ENCODE data around the gene CHCHD6.

CHCHD6 gene

DNA sequence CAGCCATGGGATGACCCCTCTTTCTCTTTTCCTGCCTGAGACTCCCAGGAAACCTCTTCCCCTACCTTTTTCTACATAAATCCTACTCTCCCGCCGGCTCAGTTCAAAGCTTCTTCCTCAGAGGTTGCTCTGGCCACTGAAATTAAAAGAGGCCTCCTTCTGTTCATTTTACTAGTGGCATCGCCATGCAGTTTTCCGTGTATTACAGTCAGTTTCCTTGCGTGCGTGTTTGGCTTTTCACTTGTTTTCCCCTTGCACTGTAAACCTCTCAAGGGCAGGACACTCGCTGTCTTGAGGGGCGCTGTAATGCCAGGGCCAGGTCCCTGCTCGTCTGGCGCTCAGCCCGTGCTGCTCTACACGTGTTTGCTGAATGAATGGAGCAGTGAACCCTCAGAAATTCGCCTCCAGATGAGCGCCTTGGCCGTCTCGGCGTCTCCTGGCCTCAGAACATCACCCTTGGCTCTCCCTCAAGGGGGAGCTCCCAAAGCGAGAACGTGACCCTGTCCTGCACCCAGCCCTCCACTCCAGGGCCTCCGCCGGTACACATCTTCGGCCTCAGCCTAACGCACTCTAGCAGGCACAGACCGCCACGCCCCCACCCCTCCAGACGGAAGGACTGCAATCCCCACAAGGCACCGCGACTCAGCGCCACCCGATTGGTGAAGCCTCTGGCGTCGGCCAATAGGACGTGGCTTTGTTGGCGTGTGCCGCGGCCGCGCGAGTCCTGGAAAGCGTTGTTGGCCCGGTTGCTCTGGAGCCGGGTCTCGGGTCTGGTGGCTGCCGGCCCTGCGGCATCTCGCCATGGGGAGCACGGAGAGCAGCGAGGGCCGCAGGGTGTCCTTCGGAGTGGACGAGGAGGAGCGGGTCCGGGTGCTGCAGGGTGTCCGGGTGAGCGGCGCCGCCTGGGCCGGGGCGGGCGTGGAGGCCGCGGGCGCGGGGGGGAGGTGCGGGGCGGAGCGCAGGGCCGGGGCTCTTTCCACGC lies at the start of gene CHCHD6:
CHCHD6 (plus strand) TSS at position 729 of the 982 bp plus-strand sequence; CDS start at position 802, 73 bp downstream.
- DNase-seq: peak; percentile 69 to 96 (median 91)

GRCh38 chr3:126654571-126655383 lies 49.3 kb upstream of the CHCHD6 start, which contains the start of gene TXNRD3:
Gene TXNRD3, minus strand, starts transcription at chr3:126655124.
- peak in 56 of 58 donors; percentile 19 to 83 (median 60) for DNase-seq

DNA sequence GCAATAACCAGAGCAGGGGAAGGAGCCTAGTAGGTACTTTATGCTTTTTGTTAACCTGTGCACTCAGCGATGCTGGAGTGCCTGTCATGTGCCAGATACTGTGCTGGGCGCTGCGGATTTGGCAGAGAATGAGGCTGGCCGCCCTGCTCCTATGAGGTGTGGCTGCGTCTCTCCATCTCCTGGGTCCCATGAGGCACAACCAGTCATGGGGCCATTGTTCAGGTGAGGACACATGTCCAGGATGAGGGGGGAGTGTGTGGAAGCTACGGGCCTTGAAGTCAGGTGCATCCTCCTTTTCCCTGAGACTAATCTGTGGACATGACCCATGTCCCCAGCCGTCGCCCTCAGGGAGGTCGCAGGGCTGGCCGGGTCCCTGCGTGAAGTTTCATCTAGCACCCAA lies 48.2 kb upstream of the CHCHD6 start:
- DNase-seq: no peak

DNA sequence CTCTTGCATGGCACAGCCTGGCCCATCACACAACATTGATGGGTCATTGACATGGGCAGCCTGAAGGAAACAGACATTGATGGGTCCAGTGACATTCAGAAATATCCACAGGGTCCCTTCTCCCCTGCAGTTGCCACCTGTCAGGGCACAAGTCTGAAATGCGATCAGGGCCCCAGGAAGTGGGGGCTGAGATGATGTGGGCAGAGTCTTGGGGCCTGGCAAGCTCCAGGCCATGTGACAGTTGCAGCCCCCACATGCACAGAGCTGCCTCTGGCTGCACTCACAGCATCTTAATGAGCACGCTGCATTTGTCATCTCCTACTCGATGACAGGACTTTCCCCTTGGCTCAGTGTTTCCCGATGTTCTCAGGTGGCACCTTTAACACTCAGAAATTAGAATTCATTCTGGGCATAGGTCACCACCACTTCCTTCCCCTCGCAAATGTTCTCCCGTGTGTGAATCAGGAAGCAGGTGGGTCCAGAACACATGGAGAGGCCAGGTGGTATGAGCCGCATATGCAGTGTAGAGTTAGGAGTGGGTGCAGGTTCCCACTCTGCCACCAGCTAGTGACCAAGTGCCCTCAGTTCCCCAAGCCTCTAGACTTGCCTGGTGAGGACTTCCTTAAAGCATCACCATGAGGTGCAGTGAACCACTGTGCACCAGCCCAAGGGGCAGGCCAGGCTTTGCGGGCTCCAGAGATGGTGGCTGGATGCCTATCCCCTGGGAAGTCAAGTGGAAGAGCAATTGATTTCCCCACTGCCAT lies 47.5 kb upstream of the CHCHD6 start:
- DNase-seq: no peak

- DNase-seq: no peak
These were observed 46.1 kb upstream of the CHCHD6 start for GRCh38 chr3:126657901-126658300.

GRCh38 chr3:126658584-126658983 lies 45.5 kb upstream of the CHCHD6 start:
- DNase-seq: no peak

DNA sequence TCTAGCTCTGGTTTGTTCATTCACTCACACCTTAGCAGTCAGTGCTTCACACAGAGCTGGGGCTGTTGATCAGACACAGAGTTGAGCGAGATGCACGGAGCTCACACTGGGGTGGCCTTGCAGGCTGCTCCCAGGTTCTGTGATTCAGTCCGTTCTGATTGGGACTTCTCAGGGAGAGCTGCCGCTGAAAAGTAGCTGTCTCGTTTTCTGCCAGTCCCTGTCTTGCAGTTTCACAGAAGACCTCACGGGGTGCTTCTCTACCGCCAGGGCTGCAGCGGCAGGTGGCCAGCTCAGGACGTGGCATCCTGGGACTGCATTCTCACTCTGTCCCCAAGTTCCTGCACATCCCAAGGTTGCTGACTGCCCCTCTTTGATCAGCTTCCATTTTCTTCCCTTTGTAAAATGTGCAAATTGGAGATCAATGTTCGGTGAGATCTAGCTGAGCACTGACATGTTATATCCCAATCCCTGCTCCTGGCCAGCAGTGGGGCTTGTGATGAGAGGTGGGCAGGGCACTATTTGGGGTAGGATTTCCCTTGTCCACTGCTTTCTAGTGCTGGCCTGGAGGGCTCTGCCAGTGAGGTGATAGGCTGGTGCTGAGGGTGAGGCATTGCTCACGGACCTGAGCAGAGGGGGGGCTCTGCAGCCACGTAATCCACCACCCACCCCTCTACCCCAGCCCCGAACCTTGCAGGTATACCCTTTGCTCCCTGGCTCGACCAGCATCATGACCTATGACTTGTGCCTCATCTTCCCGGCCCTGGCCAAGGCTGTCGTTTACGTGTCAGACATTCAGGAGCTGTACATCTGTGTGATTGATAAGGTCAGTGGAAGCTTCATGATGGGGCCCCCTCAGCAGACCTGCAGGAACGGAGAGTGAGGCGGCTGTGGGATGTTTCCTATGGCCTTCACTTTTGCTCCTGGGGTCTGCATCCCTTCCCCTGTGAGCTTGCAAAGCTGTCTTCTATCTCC lies 43.8 kb upstream of the CHCHD6 start:
- DNase-seq: no peak

DNA sequence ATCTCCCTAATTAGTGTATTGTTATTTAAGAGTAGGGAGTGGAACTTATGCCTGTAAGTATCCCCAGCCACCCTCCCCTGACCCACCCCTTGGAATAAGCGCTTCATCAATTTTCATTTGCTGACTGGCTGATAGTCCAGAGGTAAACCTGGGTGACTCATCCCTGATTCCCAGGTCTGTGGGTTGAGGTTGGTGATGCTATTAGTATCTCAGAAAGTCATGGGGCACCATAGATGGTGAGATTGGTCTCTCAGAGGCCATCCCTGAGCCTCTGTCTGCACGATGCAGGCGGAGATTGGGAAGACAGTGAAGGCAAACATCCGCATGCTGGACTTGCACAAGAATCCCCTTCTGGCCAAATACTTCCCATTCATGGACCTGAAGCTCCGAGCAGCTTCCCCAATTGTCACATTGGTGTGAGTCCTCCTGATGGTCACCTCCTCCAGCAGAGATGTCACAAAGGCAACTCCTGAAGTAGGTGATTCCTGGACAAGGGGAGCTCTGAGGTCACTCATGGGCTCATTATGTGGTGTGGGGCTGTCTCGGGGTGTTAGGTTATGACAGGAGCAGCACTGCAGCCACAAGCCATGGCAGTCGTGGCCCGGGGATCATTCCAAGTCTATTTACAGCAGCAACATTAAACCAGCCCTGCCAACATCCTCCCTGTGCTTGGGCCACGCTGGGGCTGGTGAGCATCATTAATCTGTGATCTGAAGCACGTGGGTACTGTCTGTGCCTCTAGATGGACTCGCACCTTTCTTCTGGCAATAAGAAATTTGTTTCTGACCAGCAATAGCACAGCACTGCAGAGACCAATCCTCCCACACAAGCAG lies 42.3 kb upstream of the CHCHD6 start:
- DNase-seq: no peak

DNA sequence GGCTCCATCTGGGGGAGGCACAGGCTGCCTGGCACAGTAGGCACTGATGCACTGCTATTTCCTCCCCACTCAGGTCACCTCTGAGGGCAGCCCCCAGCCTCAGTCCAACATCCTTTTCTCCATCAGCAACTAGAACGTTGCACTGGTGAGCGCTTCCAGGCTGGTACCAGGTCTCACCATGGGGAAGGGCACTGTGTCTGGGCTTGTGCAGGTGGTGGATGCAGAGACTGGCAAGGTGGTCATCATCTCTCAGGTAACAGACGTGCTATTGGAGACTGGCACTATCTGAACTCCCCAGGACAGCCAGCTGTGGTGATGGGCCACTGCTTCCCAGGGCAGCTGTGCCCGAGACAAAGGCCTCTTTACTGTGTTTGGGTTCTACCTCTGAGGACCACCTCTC lies 40.8 kb upstream of the CHCHD6 start:
- DNase-seq: no peak

- no peak for DNase-seq
These were observed 40.3 kb upstream of the CHCHD6 start for GRCh38 chr3:126663750-126664149.

DNA sequence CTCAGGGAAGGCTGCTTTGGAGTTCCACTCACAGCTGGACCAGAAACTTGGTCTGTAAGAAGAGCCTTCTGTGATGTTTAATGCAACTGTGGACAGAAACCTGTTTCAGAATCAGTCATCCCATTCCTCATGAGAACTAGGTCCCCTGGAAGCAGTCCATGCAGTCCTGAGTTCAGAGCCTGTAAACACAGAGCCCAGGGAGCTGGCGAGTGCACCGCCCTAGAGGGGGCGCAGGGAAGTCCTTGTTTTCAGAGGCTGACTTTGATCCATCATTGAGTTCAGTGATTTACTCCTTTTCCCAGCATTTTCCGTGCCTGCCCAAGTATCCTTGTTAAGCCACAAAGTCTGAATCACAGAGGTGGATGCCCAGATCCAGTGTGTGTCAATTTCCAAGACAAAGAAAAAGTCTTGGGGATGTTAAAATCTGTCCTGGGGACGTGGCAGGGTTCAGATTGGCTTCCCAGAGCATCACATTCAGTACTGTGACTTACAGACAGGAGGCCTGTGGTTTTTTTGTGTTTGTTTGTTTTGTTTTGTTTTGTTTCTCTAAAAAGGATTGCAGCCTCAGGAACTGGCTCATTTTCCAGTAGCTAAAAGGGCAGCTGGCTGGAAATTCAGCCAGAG lies 39.3 kb upstream of the CHCHD6 start:
- peak in 1 of 58 donors; percentile 10 for DNase-seq

DNA sequence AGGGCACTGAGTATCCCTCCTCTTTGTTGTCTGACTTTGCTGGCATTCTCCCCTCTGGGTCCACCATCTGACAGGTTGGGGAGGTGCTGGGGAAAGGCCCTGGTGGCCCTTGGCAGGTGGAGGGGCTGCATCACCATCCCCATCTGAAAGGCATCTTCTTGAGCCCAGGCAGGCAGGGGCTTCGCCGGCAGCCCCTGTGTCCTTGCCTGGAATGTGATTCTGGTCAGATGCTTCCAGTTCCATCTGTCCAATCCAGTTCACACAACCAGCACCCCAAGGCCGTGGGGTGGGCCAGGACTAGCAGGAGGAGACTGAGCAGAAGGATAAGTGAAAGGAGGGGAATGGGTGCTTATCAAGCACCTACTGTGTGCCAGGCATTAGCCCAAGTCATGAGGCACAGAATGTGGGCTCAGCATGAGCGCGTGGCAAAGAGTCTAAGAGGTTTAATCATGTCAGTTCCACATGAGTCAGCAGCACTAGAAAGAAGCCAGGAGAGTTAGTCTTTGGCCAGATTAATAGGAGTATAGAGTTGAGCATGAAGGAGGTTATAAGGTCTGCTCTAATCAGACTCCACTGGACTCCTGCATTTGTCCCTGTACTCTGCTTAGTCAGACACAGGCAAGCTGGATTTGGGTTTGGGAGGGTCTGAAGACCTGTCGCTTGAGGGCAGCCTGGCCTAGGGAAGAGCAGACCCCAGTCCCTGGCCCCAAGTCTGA lies 38.7 kb upstream of the CHCHD6 start:
- DNase-seq: peak in 1 of 58 donors; percentile 11

DNA sequence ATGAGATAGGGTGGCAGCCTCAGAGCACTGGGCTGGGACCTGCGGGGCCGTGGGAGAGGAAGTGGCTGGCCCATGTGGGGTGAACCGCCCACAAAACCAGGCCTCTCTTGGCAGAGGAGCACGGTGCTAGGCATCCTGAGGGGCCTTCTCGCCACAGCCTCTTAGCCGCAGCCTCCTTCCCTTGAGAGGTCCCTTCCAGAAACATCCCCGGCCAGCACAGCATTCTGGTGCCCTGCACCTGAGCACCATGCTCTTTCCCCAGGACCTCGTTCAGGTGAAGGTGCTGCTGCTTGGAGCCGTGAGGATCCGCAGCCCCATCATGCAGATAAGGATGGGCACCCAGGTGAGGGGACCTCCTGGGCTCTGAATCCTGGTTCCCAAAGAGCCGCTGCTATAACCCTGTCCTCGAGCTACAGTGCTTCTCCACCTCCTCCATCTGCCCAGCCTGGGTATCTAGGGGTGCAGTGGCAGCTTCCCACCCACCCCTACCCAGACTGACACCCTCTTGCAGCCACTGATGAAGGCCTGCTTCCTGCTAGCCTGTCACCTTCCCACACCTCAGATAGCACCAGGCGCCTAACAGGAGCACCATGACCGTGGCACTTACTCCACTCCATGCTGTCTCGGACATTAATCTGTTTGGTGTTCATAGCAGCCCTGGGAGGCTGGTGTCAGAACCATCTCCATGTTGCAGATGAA lies 37.9 kb upstream of the CHCHD6 start:
- no peak for DNase-seq

DNA sequence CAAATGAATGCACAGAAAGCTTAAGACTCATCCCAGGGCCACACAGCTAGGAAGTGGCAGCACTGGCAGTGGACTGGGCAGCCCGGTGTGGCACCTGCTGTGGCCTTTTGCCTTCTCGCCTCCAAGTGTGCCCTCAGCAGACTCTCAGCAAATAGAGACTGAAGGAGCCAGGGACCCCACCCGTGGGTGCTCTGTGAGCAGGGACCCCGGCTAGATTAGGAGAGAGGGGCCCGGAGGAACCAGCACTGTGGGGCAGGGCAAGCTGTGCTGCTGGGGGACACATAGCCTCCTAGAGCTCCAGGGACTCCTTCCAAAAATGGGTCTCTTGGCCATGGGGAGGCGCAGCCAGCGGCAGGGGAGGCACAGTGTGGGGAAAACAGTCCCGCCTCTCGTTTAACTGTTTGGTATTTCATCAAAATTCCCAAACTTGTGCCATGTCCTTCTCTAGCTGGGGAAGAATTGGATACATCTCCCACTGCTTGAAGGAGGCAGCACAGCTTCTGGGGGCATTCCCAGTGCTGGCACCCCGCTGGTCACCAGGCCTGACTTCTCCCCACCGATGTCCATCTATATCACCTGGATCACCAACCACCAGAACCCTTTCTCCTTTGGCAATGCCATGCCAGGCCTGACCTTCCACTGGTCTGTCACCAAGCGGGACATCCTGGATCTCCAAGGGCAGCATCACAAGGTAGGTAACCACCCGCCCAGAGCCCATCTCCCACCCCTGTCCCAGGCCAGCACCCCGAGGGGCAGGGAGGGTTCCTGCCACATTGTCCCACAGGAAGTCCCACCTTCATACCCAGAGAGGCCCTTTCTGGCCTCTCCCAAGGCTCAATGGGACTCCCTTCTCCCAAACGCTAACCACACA lies 37.1 kb upstream of the CHCHD6 start:
- no peak for DNase-seq

DNA sequence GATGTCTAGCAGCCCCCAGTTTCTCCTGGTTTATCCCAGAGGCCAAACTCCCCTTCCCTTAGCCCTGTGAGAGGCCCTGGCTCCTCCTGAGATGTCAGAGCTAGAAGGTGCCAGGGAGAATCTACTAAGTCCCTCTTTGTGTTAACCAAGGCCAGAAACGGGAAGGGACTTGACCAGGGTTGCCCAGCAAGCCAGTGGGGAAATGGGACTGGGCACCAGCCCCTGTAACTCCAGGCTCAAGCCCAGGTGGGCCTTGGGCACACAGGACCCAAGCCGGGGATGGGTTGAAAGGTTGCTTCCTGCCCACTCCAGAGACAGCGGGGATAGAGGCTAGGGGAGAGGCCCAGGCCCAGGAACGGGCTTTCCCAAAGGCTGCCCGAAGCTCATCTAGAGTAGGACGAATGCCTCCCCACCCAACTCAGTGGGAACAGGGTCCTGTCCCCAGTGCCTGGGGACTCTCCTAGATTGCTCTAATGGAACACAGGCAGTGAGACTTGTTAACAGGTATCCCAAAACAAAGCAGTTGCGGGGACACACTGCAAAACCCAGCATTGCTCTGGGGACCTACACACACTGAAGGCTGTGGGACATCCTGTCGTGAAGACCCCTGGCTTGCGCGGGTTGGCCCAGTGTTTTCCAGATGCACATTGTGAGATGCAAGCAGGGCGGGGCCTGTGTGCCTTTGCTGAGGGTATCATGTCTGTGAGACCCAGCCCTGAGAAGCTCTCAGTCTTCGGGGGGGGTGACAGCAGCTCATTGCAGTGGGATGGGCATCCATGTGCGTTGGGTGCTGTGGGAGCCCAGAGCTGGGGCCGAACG lies 36.2 kb upstream of the CHCHD6 start:
- no peak for DNase-seq
